Measurements from ENCODE around the gene BBOX1. TPM values are rescaled to one million over a fixed set of nuclear protein-coding genes. Genes with fewer than 3 reads are reported as not detected.

Gene BBOX1
- total RNA-seq, 2 experiments from 2014 or later: not detected

DNA sequence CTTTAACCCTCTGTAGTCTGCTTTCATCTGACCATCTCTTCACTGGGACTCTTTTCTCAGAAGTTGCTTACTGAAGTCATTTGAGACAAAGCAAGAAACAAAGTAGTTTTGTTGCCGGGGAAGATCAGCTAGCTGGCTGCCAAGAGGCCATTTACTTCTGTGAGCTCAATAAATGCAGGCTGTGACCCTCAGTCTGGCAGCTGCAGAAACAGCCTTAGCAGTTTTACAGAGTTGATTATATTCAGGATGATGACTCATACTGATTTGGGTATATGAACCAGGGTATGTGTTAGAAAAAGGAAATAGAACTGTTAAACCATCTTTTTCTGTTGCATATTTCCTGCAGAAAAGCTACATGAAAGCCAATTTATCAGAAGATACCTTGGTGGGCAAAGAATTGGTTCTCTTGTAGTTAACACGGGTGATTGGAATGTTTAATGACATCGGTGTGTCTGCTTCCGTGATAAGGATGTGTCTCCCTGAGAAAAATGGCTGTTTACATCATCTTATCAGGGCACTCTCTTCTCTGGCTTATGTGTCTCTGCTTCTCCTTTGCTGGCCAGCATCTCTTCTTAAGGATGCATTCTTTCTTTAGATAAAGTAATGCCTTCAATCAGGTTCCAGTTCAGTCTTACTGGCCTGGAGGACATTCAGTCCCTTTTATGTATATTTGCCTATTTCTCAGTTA lies 28.2 kb upstream of the BBOX1 start:
- Mint-ChIP-seq H3K9me3 (no peaks in the 10 kb centered on the region), H3K4me3 (no peak overlapping the region), H3K36me3 (no peaks in the 10 kb centered on the region), H3K27me3 (no peaks in the 10 kb centered on the region), H3K4me1 (no peaks in the 10 kb centered on the region), H3K27ac (no peak overlapping the region)
- POLR2A ChIA-PET: no interaction called here
- ATAC-seq (ENCODE audit: low read depth) (no peak), DNase-seq (no peak)

DNA sequence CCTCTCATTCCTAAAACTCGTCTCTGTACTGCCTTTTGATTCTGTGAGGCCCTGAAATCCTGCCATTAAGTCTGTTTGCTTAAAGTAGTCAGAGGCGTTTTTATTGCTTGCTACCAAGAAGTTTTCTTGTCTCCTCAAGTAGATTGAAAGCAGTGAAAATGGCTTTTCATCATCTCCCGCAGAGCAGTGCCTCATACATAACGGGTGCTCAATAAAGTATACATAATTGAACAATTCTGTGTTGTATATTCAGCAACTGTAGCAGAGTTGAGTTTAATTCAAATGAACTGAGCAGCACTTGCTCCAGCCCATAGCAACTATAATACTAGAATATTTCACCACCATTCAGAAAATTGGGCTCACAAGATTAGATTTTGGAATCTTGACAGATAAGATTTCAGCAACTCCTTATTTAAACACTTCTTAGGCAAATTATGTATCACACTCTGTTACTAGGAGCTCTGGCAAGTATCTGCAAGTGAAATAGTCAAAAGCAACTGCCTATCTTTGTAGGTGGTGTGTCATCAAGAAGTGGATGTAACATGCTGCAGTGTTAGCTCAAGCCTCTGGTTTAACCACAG lies 26.7 kb upstream of the BBOX1 start:
- Mint-ChIP-seq H3K4me3 (no peak overlapping the region), H3K27ac (no peak overlapping the region), H3K27me3 (no peaks in the 10 kb centered on the region), H3K9me3 (no peaks in the 10 kb centered on the region), H3K4me1 (no peaks in the 10 kb centered on the region), H3K36me3 (no peaks in the 10 kb centered on the region)
- POLR2A ChIA-PET: no interaction called here
- DNase-seq (no peak), ATAC-seq (ENCODE audit: low read depth) (no peak)

- POLR2A ChIA-PET: no interaction called here
- DNase-seq (no peak), ATAC-seq (ENCODE audit: low read depth) (no peak)
- Mint-ChIP-seq H3K4me1 (no peaks in the 10 kb centered on the region), H3K27ac (no peak overlapping the region), H3K4me3 (no peak overlapping the region), H3K27me3 (no peaks in the 10 kb centered on the region), H3K36me3 (no peaks in the 10 kb centered on the region), H3K9me3 (no peaks in the 10 kb centered on the region)
Measured at GRCh38 chr11:27018902-27019529, 21.6 kb upstream of the BBOX1 start.

DNA sequence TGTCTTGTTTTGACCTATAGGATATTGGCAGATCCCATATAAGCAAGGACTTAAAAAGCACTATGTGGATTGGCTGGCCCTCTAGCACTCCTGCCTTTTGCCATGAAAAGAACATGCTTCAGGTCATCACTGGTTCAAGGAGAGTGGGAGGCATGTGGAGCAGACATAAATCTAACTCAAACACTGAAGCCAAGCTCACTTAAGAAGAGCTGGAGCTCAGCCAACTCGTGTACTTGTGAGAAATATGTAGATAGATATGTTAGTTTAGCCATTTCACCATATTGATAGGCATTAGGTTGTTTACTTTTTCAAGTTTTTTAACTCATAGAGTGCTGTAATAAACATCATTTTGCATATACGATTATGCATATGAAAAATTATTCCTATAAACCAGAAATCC lies 19.9 kb upstream of the BBOX1 start:
- POLR2A ChIA-PET: no interaction called here

DNA sequence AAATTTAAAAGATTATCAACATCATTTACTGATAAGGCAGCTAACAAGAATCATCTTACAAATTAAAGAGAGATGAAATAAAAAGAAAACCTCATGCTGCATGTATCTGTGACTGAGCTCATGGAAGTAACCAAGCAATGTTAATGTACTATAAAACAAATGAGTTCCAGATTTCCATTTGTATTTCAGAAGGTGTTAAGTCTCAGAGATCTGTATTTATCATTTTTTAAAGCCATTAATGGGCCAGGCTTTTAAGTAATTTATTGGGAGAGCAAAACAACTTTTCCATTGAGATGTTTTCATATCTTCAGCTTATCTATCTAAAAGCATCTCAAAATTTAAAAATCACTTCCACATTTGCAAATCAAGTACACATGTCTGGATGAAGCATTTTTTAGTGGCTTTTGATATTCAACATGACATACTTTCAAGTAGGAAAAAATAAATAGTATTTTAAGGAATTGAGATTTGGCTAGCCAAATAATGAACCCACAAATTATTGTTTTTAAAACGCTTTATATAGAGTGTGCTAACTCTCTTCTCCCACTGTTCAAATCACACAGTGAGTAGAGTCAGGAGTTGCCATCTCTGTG lies 17.9 kb upstream of the BBOX1 start:
- Mint-ChIP-seq H3K4me1 (no peaks in the 10 kb centered on the region), H3K27me3 (no peaks in the 10 kb centered on the region), H3K27ac (no peak overlapping the region), H3K9me3 (peaks cover 2% of the 10 kb centered on the region), H3K36me3 (no peaks in the 10 kb centered on the region), H3K4me3 (no peak overlapping the region)
- POLR2A ChIA-PET: no interaction called here
- DNase-seq (no peak), ATAC-seq (ENCODE audit: low read depth) (no peak)

More for the DNA sequence above, 19.9 kb upstream of the BBOX1 start:
- Mint-ChIP-seq H3K27me3 (no peaks in the 10 kb centered on the region), H3K4me1 (no peaks in the 10 kb centered on the region), H3K36me3 (no peaks in the 10 kb centered on the region), H3K9me3 (peaks cover 2% of the 10 kb centered on the region), H3K27ac (no peak overlapping the region), H3K4me3 (no peak overlapping the region)
- no peak for ATAC-seq (ENCODE audit: low read depth)
- DNase-seq: no peak

- Mint-ChIP-seq H3K9me3 (peaks cover 2% of the 10 kb centered on the region), H3K27ac (no peak overlapping the region), H3K4me1 (no peaks in the 10 kb centered on the region), H3K27me3 (no peaks in the 10 kb centered on the region), H3K4me3 (no peak overlapping the region), H3K36me3 (no peaks in the 10 kb centered on the region)
- DNase-seq (no peak), ATAC-seq (ENCODE audit: low read depth) (no peak)
- POLR2A ChIA-PET: no interaction called here
Measured at GRCh38 chr11:27024865-27025264, 15.8 kb upstream of the BBOX1 start.

- peaks cover 2% of the 10 kb centered on the region for H3K9me3 Mint-ChIP-seq
- DNase-seq (no peak), ATAC-seq (ENCODE audit: low read depth) (no peak)
- H3K36me3 Mint-ChIP-seq: no peaks in the 10 kb centered on the region
- no peaks in the 10 kb centered on the region for H3K27me3 Mint-ChIP-seq
- H3K4me3 Mint-ChIP-seq: no peak overlapping the region
- H3K27ac Mint-ChIP-seq: no peak overlapping the region
- no peaks in the 10 kb centered on the region for H3K4me1 Mint-ChIP-seq
- POLR2A ChIA-PET: no interaction called here
Measured at GRCh38 chr11:27025312-27025955, 15.2 kb upstream of the BBOX1 start.

- Mint-ChIP-seq H3K27me3 (no peaks in the 10 kb centered on the region), H3K27ac (no peak overlapping the region), H3K4me1 (no peaks in the 10 kb centered on the region), H3K4me3 (no peak overlapping the region), H3K9me3 (peaks cover 2% of the 10 kb centered on the region), H3K36me3 (no peaks in the 10 kb centered on the region)
- ATAC-seq (ENCODE audit: low read depth): no peak
- DNase-seq: no peak
- POLR2A ChIA-PET: no interaction called here
Measured at GRCh38 chr11:27025957-27026733, 14.5 kb upstream of the BBOX1 start.

DNA sequence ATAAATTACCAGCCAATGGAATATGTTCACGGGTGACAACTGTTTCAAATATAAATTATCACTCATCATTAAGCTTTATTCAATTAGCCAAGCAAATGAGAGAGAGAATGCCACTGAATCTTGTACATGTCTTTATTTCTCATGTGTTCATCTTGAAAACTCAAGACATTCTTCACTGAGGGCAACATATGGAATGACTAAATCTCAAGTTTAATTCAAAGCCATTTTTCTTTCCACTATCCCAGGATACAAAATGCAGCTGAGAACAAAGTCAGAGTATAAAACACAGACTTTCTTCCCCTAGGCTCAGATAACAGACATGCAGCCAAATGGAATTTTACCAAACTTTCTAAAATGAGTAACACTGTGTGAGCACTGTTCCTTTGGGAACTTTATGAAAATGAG lies 12.1 kb upstream of the BBOX1 start:
- ATAC-seq (ENCODE audit: low read depth): no peak
- Mint-ChIP-seq H3K9me3 (peaks cover 2% of the 10 kb centered on the region), H3K4me3 (no peak overlapping the region), H3K36me3 (no peaks in the 10 kb centered on the region), H3K27ac (no peak overlapping the region), H3K4me1 (no peaks in the 10 kb centered on the region), H3K27me3 (no peaks in the 10 kb centered on the region)
- DNase-seq: no peak
- POLR2A ChIA-PET: no interaction called here

GRCh38 chr11:27029966-27030365 lies 10.6 kb upstream of the BBOX1 start:
- H3K27ac Mint-ChIP-seq: no peak overlapping the region
- no peaks in the 10 kb centered on the region for H3K27me3 Mint-ChIP-seq
- ATAC-seq (ENCODE audit: low read depth): no peak
- H3K9me3 Mint-ChIP-seq: peaks cover 4% of the 10 kb centered on the region
- no peak for DNase-seq
- POLR2A ChIA-PET: no interaction called here
- no peaks in the 10 kb centered on the region for H3K36me3 Mint-ChIP-seq
- H3K4me3 Mint-ChIP-seq: no peak overlapping the region
- H3K4me1 Mint-ChIP-seq: no peaks in the 10 kb centered on the region

DNA sequence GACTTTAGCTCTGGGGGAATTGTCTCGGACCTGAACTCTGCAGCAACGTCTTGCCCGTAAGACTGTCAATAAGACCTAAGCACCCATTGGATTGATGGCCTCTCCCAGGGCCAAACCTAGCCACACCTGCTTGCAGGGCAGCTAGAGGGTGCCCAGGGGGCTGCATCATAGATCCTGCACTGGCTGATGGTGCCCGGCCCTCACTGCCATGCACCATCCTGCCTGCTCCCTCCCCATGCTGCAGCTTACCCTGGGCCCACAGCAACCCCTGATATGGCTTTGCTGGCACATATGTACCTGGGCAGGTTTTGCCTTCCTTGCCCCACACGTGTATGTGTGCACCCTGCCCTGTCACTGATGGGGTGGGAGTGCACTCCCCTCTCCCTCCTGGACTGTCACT lies 8.9 kb upstream of the BBOX1 start:
- Mint-ChIP-seq H3K27me3 (no peaks in the 10 kb centered on the region), H3K9me3 (peaks cover 4% of the 10 kb centered on the region), H3K27ac (no peak overlapping the region), H3K4me1 (no peaks in the 10 kb centered on the region), H3K4me3 (no peak overlapping the region), H3K36me3 (no peaks in the 10 kb centered on the region)
- ATAC-seq (ENCODE audit: low read depth) (no peak), DNase-seq (no peak)
- POLR2A ChIA-PET: no interaction called here

DNA sequence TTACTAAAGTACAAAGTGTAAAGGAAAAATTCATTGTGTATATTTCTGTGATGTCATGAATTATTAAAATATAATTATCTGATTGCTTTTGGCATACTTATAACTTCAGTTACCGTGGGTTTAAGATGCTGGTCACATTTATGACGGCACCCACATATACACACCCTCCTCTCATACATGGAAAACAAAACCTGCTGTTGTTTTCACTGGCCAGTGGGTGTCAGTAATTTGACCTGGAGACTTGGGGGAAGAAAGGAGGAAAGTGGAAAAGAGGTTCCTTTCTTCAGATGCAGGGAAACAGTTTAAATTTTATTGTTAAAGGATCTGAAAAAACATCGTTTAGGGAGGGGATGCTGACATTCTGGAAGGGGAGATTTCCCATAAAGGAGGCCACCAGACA lies 742 bp upstream of the BBOX1 start:
- ATAC-seq (ENCODE audit: low read depth): no peak

More for the DNA sequence above, 742 bp upstream of the BBOX1 start:
- Mint-ChIP-seq H3K27me3 (no peaks in the 10 kb centered on the region), H3K9me3 (peaks cover 11% of the 10 kb centered on the region), H3K36me3 (no peaks in the 10 kb centered on the region), H3K4me1 (no peaks in the 10 kb centered on the region), H3K27ac (no peak overlapping the region), H3K4me3 (no peak overlapping the region)
- POLR2A ChIA-PET: no interaction called here
- DNase-seq: no peak
